Gastroesophageal sphincter (tissue), 3 donors: ENCODE results near the gene RPS6KC1.

ENCODE experiments used
- CTCF ChIP-seq, 4 experiments: fragments of 200-600 bp in 2 of 4; fragments of 450-650 bp in 2 of 4; sonication (generic) in 1 of 4; IDR thresholded peaks; one replicate each; pipeline ENCODE4 v1.5.1; 2017 to 2019; ENCODE audit warnings: antibody characterized with exemption in 4 of 4, mild to moderate bottlenecking in 2 of 4, moderate library complexity in 2 of 4
- POLR2A ChIP-seq, 2 donors: fragments of 450-650 bp; IDR thresholded peaks; one replicate each; pipeline ENCODE4 v1.6.1; 2017; ENCODE audit warnings: antibody characterized with exemption in 2 of 2, mild to moderate bottlenecking in 2 of 2, moderate library complexity in 1 of 2
- POLR2AphosphoS5 ChIP-seq: sonication (generic); formaldehyde crosslinking; IDR thresholded peaks from one replicate; pipeline ENCODE4 v1.6.1; 2017; ENCODE audit warnings: antibody characterized with exemption

GRCh38 chr1:213201380-213202155, 150.5 kb downstream of the RPS6KC1 start:
- TF ChIP-seq CTCF (IDR thresholded peaks at IDR 0.05), result no peak
- TF ChIP-seq POLR2A (IDR thresholded peaks at IDR 0.05), result no peak
- no peak for TF ChIP-seq POLR2AphosphoS5
